AG09319 (cell line): Measurements from ENCODE around the gene PLN.

Source experiments
- DNase-seq: peaks from one replicate; pipeline ENCODE4 v3.0.0-alpha.2; 2010; ENCODE audit warnings: low read depth; ENCODE audit errors: extremely low read depth
- CTCF ChIP-seq: IDR thresholded peaks from 2 replicates; pipeline ENCODE4 v1.5.1; 2011; ENCODE audit warnings: low read depth, mild to moderate bottlenecking, inconsistent platforms, low read length, moderate library complexity

PLN gene

GRCh38 chr6:118548136-118548535 lies at the start of gene PLN:
PLN (plus strand) TSS chr6:118548296; CDS start chr6:118558922, 10,626 bp downstream.
- DNase-seq: no peak
- TF ChIP-seq CTCF: no peak

GRCh38 chr6:118500130-118501015 lies 47.7 kb upstream of the PLN start:
- no peak for DNase-seq
- no peak for TF ChIP-seq CTCF

GRCh38 chr6:118501099-118501498 lies 47.0 kb upstream of the PLN start:
- DNase-seq: no peak
- TF ChIP-seq CTCF: no peak

- no peak for DNase-seq
Measured at GRCh38 chr6:118501765-118502164, 46.3 kb upstream of the PLN start.

GRCh38 chr6:118502169-118502568 lies 45.9 kb upstream of the PLN start:
- TF ChIP-seq CTCF: no peak
- no peak for DNase-seq

More at GRCh38 chr6:118501765-118502164, 46.3 kb upstream of the PLN start:
- TF ChIP-seq CTCF: no peak

- no peak for TF ChIP-seq CTCF
- no peak for DNase-seq
Measured at GRCh38 chr6:118504611-118505010, 43.5 kb upstream of the PLN start.

- TF ChIP-seq CTCF: no peak
- no peak for DNase-seq
Measured at GRCh38 chr6:118505656-118506055, 42.4 kb upstream of the PLN start.
